HG03039 (cell line): ENCODE data around the gene MNS1.
"Not testable (repeated sequence)": the region's sequence is repeated elsewhere in the genome, so short reads cannot be mapped to it uniquely, and the experiment has no call there.

Experiments used
- ATAC-seq: cut with Tn5 transposase; IDR thresholded peaks from one replicate; pipeline ENCODE4 v1.9.1; 2021; ENCODE audit warnings: mild to moderate bottlenecking, moderate library complexity; ENCODE audit not compliant: unreplicated experiment

Gene MNS1

GRCh38 chr15:56454836-56455235 lies 10.1 kb downstream of the MNS1 start:
- no peak for ATAC-seq

- ATAC-seq = no peak
These were observed 19.2 kb downstream of the MNS1 start for GRCh38 chr15:56445746-56446145.

DNA sequence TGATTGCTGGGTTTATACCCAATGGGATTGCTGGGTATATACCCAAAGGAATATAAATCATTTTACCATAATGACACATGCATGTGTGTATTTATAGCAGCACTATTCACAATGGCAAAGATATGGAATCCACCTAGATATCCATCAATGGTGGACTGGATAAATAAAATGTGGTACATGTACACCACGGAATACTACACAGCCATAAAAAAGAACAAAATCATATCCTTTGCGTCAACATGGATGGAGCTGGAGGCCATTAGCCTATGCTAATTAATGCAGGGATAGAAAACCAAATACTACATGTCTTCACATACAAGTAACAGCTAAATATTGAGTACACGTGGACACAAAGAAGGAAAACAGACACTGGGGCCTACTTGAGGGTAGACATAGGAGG lies 22.6 kb downstream of the MNS1 start:
- ATAC-seq = no peak

DNA sequence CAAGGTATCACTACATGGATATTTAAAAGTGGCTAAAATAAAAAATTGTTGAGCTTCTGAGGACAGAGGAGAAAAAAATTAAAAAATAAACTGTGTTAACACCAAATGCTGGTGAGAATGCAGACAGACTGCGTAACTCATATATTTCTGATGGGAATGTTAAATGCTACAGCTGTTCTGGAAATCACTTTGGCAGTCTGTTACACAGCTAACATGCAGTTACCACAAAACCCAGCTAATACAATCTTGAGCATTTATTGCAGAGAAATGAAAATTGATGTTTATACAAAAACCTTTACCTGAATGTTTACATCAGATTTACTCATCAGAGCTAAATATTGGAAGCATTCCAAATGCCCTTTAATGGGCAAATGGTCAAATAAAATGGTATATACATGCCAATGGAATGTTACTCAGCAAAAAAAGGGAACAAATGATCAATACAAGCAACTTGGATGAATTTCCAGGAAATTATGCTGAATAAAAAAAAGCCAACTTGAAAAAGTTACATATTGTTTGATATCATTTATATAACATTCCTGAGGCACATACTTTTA lies 24.6 kb downstream of the MNS1 start:
- no peak for ATAC-seq

GRCh38 chr15:56432304-56432703 lies 32.6 kb downstream of the MNS1 start:
- no peak for ATAC-seq

DNA sequence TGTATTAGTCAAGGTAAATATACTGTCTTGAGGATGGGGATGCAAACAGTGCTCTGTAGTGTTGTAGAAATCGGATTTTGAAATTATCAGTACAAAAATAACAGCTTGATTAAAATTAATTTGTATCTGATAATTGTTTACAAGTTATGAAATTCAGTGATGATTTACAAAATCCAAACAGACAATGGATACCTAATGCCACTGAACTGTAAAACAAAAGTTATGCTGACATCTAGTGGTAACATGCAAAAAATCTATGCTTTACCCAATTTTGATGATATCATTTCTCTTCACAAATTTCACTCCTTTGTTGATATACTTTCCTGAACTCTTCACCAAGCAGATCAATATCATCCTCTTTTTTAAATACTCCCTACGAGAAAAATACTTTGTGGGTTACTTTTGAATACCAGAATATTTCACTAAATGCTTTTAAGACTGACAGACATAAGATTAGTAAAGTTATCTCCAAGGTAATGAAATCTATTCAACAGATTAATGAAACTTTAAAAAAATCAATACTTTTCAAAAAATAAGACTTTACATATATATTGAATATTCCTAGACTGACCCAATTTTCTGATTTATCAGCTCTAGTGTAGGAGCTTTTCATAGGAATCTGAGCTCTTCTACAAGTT lies 36.0 kb downstream of the MNS1 start:
- no peak for ATAC-seq

- no peak for ATAC-seq
These were observed 39.0 kb downstream of the MNS1 start for GRCh38 chr15:56425976-56426375.

DNA sequence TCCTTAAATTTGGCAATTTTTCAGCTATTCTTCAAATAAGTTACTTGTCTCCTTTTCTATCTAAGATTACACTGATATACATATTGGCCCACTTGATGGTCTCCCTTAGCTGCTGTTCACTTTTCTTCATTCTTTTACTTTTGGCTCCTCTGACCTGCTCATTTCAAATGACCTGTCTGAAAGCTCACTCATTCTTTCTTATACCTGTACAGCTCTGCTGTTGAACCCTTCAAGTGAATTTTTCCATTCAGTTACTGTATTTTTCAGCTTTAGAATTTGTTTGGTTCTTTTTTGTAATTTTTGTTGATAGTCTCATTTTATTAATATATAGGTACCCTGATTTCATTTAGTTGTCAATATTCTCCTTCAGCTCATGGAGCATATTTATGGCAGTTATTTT lies 39.7 kb downstream of the MNS1 start:
- ATAC-seq = no peak

DNA sequence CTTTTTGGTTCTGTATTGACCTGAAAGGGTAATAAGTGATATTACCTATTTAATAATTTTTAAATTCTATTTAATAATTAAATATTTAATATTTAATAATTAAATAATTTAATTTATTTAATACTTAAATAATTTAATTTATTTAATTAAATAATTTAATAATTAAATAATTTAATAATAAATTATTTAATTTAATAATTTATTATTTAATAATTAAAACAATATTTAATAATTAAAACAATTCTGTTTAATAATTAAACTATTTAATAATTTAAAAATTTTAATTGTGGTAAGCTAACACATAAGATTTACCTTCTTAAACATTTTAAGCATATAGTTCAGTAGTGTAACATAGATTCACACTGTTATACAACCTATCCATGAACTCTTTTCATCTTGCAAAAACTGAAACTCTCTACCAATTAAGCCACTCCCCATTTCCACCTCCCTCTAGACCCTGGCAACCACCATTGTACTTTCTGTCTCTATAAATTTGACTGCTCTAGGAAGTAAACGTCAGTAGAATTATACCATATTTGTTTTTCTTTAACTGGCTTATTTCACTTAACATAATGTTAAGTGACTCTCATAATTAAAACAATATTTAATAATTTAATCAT lies 51.7 kb downstream of the MNS1 start:
- not testable (repeated sequence) for ATAC-seq

- no peak for ATAC-seq
These were observed 53.7 kb downstream of the MNS1 start for GRCh38 chr15:56411122-56411749.

DNA sequence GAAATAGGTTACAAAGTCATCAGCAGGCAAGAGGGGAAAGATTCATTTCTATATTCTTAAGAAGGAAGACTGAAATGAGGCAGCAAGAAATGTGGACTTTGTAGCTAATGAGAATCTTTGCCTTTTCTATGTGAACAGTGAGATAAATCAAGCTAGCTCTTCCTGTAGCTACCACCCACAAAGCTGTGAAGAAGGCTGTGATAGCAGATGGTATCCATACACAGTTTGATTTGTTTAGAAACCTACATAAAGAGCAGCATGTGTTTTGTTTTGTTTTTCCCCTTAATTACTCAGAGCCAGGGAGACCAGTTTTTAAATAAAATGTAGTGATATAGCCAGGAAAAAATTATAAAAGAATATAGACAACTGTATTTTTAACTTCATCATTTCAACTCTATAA lies 54.2 kb downstream of the MNS1 start:
- ATAC-seq = no peak

DNA sequence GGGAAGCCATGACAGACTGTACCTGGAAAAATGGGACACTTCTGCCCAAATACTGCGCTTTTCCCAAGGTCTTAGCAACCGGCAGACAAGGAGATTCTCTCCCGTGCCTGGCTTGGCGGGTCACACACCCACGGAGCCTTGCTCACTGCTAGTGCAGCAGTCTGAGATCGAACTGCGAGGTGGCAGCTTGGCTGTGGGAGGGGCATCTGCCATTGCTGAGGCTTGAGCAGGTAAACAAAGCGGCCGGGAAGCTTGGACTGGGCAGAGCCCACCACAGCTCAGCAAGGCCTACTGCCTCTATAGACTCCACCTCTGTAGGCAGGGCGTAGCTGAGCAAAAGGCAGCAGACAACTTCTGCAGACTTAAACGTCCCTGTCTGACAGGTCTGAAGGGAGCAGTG lies 65.7 kb downstream of the MNS1 start:
- not testable (repeated sequence) for ATAC-seq

- ATAC-seq = not testable (repeated sequence)
These were observed 67.6 kb downstream of the MNS1 start for GRCh38 chr15:56397325-56397724.

DNA sequence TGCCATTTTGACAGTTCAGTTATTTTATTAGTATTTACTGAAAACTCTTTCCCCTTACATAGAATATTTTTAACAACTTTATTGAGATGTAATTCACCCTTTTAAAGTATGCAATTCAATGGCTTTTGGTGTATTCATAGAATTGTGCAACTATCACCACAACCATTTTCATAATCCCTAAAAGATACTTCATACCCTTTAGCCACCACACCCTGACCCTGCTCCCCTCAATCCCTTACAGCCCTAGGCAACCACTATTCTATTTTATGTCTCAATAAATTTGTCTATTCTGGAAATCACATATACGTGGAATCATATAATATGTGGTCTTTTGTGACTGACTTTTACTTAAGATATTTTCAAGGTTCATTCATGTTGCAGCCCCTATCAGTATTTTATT lies 70.0 kb downstream of the MNS1 start:
- ATAC-seq = no peak

DNA sequence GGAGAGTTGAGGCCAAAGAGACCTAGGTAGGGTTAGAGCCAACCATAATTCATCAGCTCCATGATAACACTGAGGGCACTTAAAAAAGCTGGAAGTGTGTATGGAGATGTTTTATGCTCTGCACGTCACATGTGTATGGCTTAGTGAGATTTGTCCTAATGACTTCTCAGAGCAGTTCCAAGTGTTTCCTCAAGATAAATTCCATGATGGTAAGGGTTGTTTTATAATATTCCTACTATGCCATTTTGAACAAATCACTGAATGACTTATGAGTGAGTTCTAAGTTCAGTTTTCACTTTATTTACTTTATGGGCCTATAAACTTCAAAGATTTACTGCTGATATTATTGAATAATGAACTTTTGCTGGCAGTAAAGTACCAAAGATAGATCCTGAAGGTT lies 71.7 kb downstream of the MNS1 start:
- no peak for ATAC-seq

- no peak for ATAC-seq
These were observed 74.1 kb downstream of the MNS1 start for GRCh38 chr15:56390739-56391267.

- ATAC-seq = no peak
These were observed 79.0 kb downstream of the MNS1 start for GRCh38 chr15:56385908-56386307.

DNA sequence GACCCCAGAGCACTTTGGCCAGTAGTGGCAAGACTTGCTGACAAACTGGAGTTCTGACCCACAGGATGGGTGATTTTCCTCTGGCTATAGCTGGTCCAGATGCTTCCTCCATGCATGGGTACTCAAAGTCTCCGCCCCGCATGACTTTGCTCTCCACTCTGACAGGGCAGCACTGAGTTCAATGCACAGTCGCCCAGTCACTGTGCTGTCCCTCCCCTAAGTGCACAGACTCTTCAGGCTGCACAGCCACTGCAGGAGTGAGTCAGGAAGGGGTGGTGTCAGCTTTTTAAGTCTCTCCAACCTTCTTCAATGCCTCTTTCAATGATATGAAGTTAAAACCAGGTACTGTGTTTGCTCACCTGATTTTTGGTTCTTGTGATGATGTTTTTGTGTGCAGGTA lies 81.9 kb downstream of the MNS1 start:
- no peak for ATAC-seq
